Stomach (tissue), 9 donors: ENCODE data around the gene AIP. TPM values are rescaled to one million over a fixed set of nuclear protein-coding genes. Genes with fewer than 3 reads are reported as not detected.

Source experiments
- DNase-seq, 2 donors: peaks; one replicate each; pipeline versions ENCODE4 v3.0.0 to v3.0.0-alpha.2; 2013 to 2019
- H3K27ac ChIP-seq, 5 donors: fragments of 200-600 bp in 4 of 5; sonication (generic) in 4 of 5; one replicate each; pipeline ENCODE4 v1.5.1; 2013 to 2019; ENCODE audit warnings: mild to moderate bottlenecking in 1 of 5, moderate library complexity in 1 of 5
- H3K27me3 ChIP-seq, 3 donors: fragments of 200-600 bp; sonication (generic); one replicate each; pipeline ENCODE4 v1.5.1; 2017 to 2019; ENCODE audit warnings: mixed run types in 1 of 3
- H3K36me3 ChIP-seq, 4 donors: fragments of 200-600 bp; sonication (generic); 1 replicate in 3 of 4; 2 replicates in 1 of 4; pipeline ENCODE4 v1.5.1; 2016 to 2019
- H3K4me1 ChIP-seq, 4 donors: fragments of 200-600 bp; sonication (generic); one replicate each; pipeline ENCODE4 v1.5.1; 2016 to 2019
- H3K4me3 ChIP-seq, 4 donors: fragments of 200-600 bp; sonication (generic) in 3 of 4; one replicate each; pipeline ENCODE4 v1.5.1; 2016 to 2019; ENCODE audit warnings: mild to moderate bottlenecking in 1 of 4
- H3K9me3 ChIP-seq, 4 donors: fragments of 200-600 bp; sonication (generic); one replicate each; pipeline ENCODE4 v1.5.1; 2016 to 2019
- EP300 ChIP-seq: sonication (generic); formaldehyde crosslinking; IDR thresholded peaks from one replicate; pipeline ENCODE4 v1.6.1; 2017; ENCODE audit warnings: antibody characterized with exemption
- POLR2A ChIP-seq, 4 donors: fragments of 450-650 bp; IDR thresholded peaks; one replicate each; pipeline ENCODE4 v1.6.1; 2016; ENCODE audit warnings: antibody characterized with exemption in 4 of 4, control low read depth in 2 of 4, mild to moderate bottlenecking in 1 of 4, moderate library complexity in 1 of 4
- POLR2AphosphoS5 ChIP-seq, 3 donors: sonication (generic); formaldehyde crosslinking; IDR thresholded peaks; one replicate each; pipeline ENCODE4 v1.6.1; 2016; ENCODE audit warnings: antibody characterized with exemption in 3 of 3
- WGBS, 5 donors: extraction: QIAGEN DNeasy Blood & Tissue Kit in 3 of 5; methylation state at CpG; one replicate each; pipeline versions ENCODE4 v1.1.5 to v1.1.7; 2013 to 2018; 5-methylcytosine and 5-hydroxymethylcytosine counted together
- intact Hi-C: fragments of 100-400 bp; cut with DNase I; formaldehyde crosslinking; loops from one replicate; pipeline ENCODE4 v1.15.1; 2023; ENCODE audit warnings: low total_unique reads
- polyA plus RNA-seq, 3 donors: library from polyadenylated mRNA; stranded (reverse); fragments of 200-250 nt; gene quantifications; one replicate each; pipeline ENCODE4 v1.2.3, GENCODE V29; 2013
- total RNA-seq, 5 donors: library from RNA; depleted of rRNA; stranded (reverse); fragments of >200 nt; gene quantifications; one replicate each; pipeline versions ENCODE4 v1.1.0 to v1.2.3, GENCODE V29; 2014 to 2016
- TF ChIP-seq, protein P1 (sequence below), 7 experiments: fragments of 450-650 bp in 4 of 7; fragments of 200-600 bp in 3 of 7; sonication (generic) in 3 of 7; IDR thresholded peaks; one replicate each; pipeline ENCODE4 v1.5.1; 2016 to 2019; ENCODE audit warnings: antibody characterized with exemption in 7 of 7, control low read depth in 2 of 7, mild to moderate bottlenecking in 1 of 7
- donor health status: healthy with polysubstance abuse.
- donor health status: Bipolar disorder and iron deficiency.
- donor health status: healthy.

Gene AIP
- total and polyA plus RNA-seq, 8 donors: 36.4 to 140 (median 74.6) TPM

DNA sequence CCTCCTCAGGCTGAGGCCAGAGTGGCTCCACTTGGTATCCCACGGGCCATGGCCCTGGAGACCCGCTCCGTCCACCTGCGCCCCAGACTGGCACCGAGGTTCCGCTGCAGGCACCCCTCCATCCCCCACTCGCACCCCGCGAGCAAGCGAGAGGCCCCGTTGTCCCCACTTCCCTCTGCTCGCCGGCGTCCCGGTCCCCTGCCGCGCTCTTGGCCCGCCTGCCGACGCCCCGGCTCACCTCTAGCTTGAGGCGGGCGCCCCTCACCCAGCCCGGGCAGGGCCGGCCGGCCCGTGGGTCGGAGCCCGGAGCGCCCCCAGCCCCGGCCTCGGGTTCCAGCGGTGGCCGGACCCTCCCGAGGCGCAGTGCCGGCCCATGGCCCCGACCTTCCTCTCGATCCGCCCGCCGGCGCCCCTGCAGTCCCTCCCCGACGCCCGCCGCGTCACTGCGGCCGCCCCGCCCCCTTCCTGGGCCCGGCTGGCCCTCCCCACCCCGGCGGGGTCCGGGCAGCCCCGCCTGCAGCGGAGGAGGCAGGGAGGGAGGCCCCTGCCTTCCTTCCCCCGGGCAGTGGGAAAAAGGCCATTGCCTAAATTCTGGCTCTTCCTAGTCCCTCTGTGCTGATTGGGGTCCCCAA lies 22.2 kb downstream of the AIP start, which contains the start of gene PITPNM1:
PITPNM1 (minus strand) TSS at position 414 of the 632 bp plus-strand sequence. CDS start 1,183 bp downstream, outside the sequence.
- Histone ChIP-seq H3K9me3 (no peaks in the 10 kb centered on the region), H3K36me3 (peaks cover 0 to 30% (median 16%) of the 10 kb centered on the region in 4 donors), H3K4me3 (peak within 1 kb of the TSS; percentile 48 to 87 (median 70)), H3K4me1 (peaks cover 49 to 56% (median 54%) of the 10 kb centered on the region in 4 donors), H3K27ac (peak within 1 kb of the TSS; percentile 85 to 99 (median 98)), H3K27me3 (peaks cover 0 to 22% (median 0%) of the 10 kb centered on the region in 3 donors)
- TF ChIP-seq EP300 (no peak), POLR2AphosphoS5 (IDR thresholded peaks at IDR 0.05) (peak in 2 of 3 donors; percentile 3 to 63), POLR2A (IDR thresholded peaks at IDR 0.05) (no peak)
- TF ChIP-seq, protein P1, sequence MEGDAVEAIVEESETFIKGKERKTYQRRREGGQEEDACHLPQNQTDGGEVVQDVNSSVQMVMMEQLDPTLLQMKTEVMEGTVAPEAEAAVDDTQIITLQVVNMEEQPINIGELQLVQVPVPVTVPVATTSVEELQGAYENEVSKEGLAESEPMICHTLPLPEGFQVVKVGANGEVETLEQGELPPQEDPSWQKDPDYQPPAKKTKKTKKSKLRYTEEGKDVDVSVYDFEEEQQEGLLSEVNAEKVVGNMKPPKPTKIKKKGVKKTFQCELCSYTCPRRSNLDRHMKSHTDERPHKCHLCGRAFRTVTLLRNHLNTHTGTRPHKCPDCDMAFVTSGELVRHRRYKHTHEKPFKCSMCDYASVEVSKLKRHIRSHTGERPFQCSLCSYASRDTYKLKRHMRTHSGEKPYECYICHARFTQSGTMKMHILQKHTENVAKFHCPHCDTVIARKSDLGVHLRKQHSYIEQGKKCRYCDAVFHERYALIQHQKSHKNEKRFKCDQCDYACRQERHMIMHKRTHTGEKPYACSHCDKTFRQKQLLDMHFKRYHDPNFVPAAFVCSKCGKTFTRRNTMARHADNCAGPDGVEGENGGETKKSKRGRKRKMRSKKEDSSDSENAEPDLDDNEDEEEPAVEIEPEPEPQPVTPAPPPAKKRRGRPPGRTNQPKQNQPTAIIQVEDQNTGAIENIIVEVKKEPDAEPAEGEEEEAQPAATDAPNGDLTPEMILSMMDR (IDR thresholded peaks at IDR 0.05): no peak
- intact Hi-C loops: loop anchor here (10.0 kb wide), 1 partner anchor 70 kb away; the partner anchor contains the start of gene PTPRCAP
- WGBS, 5 donors: 0 to 1% (median 1%) methylated on average over 18 to 58 of the region's 58 CpGs
- DNase-seq: peak; percentile 79 to 91

DNA sequence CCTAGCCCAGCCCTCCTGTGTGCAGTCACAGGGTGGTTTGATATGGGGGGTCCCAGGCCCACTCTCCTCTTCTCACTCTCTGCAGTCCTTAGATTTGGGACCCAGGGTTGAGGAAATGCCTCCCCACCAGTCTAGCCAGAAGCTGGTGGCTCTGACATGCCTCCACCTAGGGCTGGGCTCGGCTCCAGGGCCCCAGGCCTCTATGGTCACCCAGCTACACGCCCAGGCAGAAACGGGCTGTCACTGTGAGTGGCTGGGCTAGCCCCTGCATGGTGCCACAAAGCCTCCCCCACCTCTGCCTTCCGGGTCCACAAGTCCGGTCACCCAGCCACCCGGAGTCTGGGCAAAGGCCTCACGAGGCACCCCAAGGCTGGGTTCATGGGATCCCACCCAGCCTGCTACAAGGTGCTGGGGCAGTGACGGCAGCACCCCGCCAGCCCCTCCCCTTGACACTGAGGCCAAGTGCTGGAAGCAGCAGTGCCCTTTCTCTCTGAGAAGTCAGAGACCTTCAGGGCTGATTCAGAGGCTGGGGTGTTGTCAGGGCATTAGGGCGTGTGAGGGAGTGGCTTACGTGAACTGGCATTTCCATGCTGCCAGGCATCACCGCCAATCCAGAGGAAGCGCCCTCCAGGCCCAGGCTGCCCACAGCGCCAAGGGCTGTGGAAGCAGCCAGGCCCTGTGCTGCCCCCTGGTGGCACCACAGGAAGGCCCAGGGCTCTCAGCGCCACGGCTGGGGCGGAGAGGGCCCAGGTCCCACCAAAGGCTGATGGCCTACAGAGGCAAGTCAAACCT lies 23.0 kb downstream of the AIP start:
- Histone ChIP-seq H3K27me3 (peaks cover 0 to 22% (median 0%) of the 10 kb centered on the region in 3 donors), H3K4me3 (peak overlapping the region; percentile 48 to 87 (median 70)), H3K9me3 (no peaks in the 10 kb centered on the region), H3K36me3 (peaks cover 0 to 25% (median 16%) of the 10 kb centered on the region in 4 donors), H3K4me1 (peaks cover 49 to 56% (median 54%) of the 10 kb centered on the region in 4 donors), H3K27ac (peak overlapping the region; percentile 85 to 99 (median 98))
- WGBS, 5 donors: 4 to 11% (median 8%) methylated on average over 8 to 17 of the region's 17 CpGs
- peak; percentile 94 to 97 for DNase-seq
- intact Hi-C loops: loop anchor here (10.0 kb wide), 1 partner anchor 71 kb away; the partner anchor contains the start of gene PTPRCAP
- TF ChIP-seq POLR2AphosphoS5 (IDR thresholded peaks at IDR 0.05): peak; percentile 48 to 92 (median 79)
- TF ChIP-seq, protein P1 (IDR thresholded peaks at IDR 0.05): peak in 6 of 7 experiments; percentile 88 to 99 (median 97)
- TF ChIP-seq POLR2A (IDR thresholded peaks at IDR 0.05): peak in 2 of 4 donors; percentile 5 to 14
- no peak for TF ChIP-seq EP300

DNA sequence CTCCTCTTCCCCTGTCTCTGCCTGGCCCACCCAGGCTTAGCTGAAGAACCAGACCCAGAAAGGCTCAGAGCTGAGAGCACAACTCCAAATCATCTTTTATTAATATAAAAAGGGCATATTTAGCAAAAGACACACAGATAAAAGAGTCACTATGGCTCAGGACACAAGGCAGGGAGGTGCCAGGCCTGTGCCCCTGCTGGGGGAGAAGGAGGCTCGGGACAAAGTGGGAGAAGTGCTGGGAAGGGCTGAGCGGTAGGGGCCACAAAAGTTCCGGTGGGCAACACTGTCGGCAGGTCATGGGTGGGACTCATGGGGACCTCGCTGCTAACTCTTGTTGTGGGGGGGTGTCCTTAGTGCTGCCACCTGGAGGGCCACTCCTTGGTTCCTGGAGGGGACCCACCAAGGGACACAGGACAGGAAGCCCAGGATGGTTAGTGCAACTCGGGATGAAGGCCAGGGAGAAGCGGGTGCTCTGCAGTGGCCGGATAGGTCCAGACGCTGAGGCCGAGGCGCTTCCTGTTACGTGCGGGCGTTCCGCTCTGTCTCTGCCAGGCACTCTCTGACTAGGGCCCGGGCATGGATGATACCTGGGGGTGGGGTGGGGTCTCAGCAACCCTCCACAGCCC lies 23.7 kb downstream of the AIP start:
- intact Hi-C loops: loop anchor here (10.0 kb wide), 1 partner anchor 72 kb away; the partner anchor contains the start of gene PTPRCAP
- peaks cover 49 to 56% (median 54%) of the 10 kb centered on the region in 4 donors for H3K4me1 ChIP-seq
- peaks cover 0 to 18% (median 11%) of the 10 kb centered on the region in 4 donors for H3K36me3 ChIP-seq
- H3K4me3 ChIP-seq: peak overlapping the region; percentile 72 to 87 (median 80)
- TF ChIP-seq EP300 (no peak), POLR2AphosphoS5 (IDR thresholded peaks at IDR 0.05) (no peak), POLR2A (IDR thresholded peaks at IDR 0.05) (no peak)
- TF ChIP-seq, protein P1 (IDR thresholded peaks at IDR 0.05): peak in 1 of 7 experiments; percentile 54
- peak; percentile 35 to 43 for DNase-seq
- H3K27ac ChIP-seq: peak overlapping the region; percentile 85 to 99 (median 98)
- H3K27me3 ChIP-seq: peaks cover 0 to 28% (median 0%) of the 10 kb centered on the region in 3 donors
- WGBS, 5 donors: 39 to 84% (median 52%) methylated on average over 12 to 16 of the region's 16 CpGs
- no peaks in the 10 kb centered on the region for H3K9me3 ChIP-seq
